NCI-H69 (cell line): ENCODE data around the gene RPH3AL.
"Not testable (repeated sequence)": the region's sequence is repeated elsewhere in the genome, so short reads cannot be mapped to it uniquely, and the experiment has no call there.

Experiments used
- DNase-seq: peaks from one replicate; lab custom pipeline; 2025; lab: John Stamatoyannopoulos, UW

The RPH3AL gene

DNA sequence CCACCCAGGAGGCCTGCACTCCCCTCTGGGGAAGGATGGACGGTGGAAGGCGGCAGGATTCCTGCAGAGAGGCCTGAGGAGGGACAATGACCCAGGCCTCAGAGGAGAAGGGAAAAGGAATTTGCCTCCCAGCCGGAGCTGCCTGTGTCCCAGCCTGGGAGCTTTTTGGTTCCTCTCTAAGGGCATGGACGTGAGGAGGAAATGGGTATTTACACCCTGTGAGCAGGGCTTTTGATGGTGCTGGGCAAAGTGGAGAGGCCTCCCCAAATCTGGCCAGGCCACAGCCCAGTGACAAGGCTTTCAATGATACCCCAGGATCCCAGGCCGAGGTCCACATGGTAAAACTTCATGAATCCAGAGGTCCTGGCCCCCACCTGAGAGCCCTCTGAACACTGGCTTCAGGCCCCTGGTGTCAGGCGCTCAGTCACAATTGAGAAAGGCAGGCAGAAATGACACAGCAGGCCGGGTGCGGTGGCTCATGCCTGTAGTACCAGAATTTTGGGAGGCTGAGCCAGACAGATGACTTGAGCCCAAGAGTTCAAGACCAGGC lies 115.1 kb downstream of the RPH3AL start:
- no peak for DNase-seq

DNA sequence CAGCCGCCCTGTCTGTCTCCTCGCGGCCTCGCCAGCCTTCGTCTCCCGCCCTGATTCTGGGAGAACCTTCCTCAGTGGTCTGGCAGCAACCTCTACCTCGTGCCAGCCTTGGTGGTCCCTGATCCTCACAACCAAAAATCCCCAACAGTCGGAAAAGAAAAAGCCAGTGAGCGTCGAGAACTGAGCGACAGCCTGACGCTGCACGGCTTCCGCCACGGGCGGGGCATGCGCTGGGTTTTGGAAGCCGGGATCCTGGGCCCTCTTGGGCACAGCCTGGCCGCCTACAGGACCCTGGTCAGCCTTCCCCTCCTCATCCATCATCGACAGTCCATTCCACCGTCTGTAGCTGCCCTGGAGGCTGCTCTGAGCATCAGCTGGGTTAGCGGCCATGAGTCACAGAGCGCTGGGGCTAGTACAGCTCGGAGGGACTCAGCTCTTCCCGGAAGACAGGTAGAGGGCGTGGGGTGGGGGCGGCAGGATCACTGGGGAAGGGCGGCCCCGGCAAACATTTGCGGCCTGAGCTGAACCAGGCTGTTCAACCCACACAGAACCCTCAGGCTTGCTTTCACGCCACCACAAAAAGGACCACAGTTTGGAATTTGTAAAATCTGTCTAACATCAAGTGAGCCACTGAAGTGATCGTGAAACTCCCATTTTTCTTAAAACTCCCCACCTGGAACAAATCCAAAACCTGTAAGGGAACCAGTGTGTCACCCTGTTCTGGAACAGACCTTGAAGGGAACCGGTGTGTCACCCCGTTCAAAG lies 115.8 kb downstream of the RPH3AL start:
- DNase-seq, result no peak

- no peak for DNase-seq
These were observed 116.6 kb downstream of the RPH3AL start for GRCh38 chr17:235831-236640.

DNA sequence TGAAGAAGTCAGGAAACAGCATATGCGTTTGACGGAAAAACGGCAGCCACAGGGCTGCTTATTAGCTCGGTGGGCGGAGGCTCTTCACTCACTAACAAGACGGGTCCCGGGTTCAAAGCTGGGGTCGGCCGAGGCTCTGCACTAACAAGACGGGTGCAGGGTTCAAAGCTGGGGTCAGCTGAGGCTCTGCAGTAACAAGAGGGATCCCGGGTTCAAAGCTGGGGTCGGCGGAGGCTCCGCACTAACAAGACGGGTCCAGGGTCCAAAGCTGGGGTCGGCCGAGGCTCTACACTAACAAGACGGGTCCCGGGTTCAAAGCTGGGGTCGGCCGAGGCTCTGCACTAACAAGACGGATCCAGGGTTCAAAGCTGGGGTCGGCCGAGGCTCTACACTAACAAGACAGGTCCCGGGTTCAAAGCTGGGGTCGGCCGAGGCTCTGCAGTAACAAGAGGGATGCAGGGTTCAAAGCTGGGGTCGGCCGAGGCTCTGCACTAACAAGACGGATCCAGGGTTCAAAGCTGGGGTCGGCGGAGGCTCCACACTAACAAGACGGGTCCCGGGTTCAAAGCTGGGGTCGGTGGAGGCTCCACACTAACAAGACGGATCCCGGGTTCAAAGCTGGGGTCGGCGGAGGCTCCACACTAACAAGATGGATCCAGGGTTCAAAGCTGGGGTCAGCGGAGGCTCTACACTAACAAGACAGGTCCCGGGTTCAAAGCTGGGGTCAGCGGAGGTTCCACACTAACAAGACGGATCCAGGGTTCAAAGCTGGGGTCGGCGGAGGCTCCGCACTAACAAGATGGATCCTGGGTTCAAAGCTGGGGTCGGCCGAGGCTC lies 117.4 kb downstream of the RPH3AL start:
- DNase-seq, result not testable (repeated sequence)

- not testable (repeated sequence) for DNase-seq
These were observed 118.2 kb downstream of the RPH3AL start for GRCh38 chr17:234163-234993.

DNA sequence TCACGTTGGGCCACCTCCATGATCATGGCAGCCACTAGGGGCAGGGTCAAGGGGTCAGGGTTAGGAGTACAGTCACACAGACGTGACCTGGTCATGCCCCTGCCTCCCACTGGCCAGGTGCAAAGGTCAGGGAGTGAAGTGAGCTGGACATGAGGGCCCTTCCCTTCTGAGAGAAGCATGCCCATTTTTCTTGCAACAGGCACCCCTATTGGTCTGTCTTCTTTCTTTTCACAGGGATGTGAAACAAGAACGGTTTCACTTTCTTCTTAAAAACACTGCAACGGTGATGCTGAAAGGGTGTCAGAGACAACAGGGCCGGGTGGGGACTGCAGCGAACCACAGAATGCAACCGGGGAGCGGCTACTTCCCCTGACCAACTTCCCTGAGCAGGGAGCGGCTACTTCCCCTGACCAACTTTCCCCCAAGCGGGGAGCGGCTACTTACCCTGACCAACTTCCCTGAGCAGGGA lies 119.1 kb downstream of the RPH3AL start:
- DNase-seq, result no peak

- DNase-seq, result no peak
These were observed 120.4 kb downstream of the RPH3AL start for GRCh38 chr17:231966-232807.

DNA sequence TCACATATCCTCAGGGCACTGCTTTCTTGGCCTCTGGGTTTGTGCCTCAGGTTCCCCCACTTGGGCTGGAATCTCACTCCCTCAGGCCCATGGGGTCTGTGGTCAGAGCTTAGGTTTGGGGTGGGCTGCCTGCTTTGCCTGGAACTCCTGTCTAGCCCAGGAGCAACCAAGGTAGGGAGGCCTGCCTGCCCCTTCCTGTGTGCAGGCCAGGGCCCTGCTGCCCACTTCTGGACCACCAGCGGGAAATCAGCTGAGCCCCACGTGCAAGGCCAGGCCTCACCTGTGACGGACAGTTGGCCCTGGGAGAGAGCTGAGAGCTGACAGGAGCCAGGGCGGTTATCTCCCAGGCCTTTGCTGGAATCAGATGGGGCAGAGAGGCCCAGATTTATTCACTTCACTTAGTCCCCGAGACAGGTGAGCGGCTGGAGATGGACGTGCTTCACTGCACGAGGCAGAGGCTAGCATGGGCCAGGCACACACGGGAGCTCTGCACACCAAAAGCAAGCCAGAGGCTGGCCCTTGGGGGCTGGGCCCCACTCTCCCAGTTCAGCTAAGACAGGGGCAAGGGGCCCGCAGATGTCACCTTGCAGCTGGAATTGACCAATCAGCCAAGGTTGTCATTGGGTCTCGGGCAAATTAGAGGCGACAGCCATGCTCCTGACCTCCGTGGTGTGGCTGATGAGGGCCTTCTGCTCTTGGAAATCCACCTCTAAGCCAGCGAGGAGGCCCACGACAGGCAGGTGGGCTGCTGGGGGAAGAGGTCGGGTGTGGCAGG lies 121.2 kb downstream of the RPH3AL start:
- no peak for DNase-seq

DNA sequence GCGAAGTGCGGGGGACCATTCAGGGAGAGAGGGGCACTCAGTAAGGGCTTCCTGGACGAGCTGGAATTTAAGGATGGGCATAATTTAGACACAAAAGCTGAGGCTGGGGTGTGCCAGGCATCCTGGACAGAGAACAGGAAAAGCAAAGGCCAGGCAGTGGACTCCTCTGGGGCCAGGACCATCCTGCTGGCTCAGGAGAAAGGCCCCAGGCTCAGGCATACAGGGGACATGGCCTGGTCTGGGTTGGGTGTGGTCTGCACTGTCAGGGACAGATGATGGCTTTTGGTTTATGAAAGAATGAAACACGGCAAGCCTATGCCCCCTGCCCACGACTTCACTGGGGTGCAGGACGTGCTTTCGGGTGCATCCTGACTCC lies 122.2 kb downstream of the RPH3AL start:
- no peak for DNase-seq

- DNase-seq, result no peak
These were observed 122.8 kb downstream of the RPH3AL start for GRCh38 chr17:229709-230394.

- no peak for DNase-seq
These were observed 123.5 kb downstream of the RPH3AL start for GRCh38 chr17:228951-229708.

GRCh38 chr17:227946-228615 lies 124.5 kb downstream of the RPH3AL start:
- DNase-seq, result no peak

GRCh38 chr17:227078-227945 lies 125.3 kb downstream of the RPH3AL start:
- DNase-seq, result no peak

DNA sequence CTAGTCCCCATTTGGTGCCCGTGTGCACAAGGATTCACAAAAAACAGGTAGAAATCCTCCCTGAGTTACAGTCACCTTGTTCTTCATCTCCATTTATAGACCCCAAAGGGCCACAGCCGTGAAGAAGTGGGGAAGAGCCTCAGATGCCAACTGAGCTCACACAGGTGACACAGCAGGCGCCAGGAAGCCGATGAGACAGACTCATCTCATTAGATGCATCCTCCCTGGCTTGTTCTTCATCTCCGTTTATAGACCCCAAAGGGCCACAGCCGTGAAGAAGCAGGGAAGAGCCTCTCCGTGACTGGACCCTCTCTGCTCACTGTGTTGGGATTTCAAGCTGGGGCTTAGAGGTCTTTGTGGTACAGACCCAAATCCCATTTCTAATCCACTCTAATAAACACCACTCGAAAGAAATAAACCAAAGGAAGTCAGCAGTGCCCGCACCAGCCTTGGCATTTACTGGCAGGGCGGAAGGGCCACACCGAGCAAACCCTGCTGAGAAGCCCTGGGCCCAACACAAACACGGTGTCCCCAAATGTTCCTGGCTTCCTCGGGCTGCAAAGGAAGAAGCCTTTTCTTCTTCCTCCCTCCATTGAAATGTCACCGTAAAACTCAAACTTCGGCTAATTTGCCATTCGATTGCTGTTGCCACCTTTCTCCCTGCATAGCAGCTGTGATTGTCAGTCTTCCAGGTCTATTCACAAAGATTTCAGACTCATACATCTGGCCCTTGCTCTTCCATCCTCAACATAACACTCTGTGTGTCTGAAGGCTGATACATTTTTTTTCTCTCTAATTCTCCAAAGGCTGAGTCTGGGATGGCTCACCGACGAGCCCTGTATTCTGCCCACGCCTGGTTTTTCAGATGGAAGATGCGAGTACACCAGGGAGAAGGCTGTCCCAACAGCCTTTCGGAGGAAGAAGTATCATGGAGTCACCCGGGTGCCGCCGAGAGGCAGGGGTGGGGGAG lies 126.2 kb downstream of the RPH3AL start:
- no peak for DNase-seq

DNA sequence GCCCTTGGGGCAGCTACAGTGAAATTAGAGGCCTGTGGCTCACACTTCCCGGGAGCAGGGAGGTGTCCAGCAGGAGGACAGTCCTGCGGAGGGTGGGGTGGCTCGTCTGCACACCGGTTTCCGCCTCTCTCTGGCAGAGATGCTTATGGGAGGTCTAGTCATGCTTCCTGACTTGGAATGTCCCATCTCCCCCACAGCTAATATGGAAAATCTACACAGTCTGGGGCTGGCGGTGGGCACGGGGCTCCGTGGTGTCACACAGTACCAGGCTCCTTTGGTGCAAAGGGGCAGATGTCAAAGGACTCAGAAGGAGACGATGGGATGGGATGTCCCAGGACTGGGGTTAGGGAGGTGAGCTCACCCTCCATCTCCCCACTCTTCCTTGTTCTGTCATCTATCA lies 127.1 kb downstream of the RPH3AL start:
- no peak for DNase-seq
